Nephron (organoid): ENCODE results near the gene ABCC11.

Source experiments
- H3K27ac Mint-ChIP-seq, 3 experiments: 2 replicates each; pipeline ENCODE4 v1.8.0; 2020; ENCODE audit warnings: mixed read lengths in 3 of 3, mild to moderate bottlenecking in 2 of 3, moderate library complexity in 1 of 3
- H3K27me3 Mint-ChIP-seq: 2 replicates; pipeline ENCODE4 v1.8.0; 2021; ENCODE audit warnings: low read depth, mild to moderate bottlenecking, moderate library complexity, mixed read lengths
- H3K36me3 Mint-ChIP-seq: 2 replicates; pipeline ENCODE4 v1.8.0; 2020; ENCODE audit warnings: low read depth, mixed read lengths
- H3K4me1 Mint-ChIP-seq: 2 replicates; pipeline ENCODE4 v1.8.0; 2020; ENCODE audit warnings: mixed read lengths
- H3K4me3 Mint-ChIP-seq, 3 experiments: 2 replicates each; pipeline ENCODE4 v1.8.0; 2020; ENCODE audit warnings: mild to moderate bottlenecking in 3 of 3, mixed read lengths in 3 of 3, moderate library complexity in 2 of 3
- H3K9me3 Mint-ChIP-seq: 2 replicates; pipeline ENCODE4 v1.8.0; 2020; ENCODE audit warnings: mixed read lengths
- CTCF ChIP-seq, 3 experiments: fragments of 200-600 bp; sonication (generic); IDR thresholded peaks; one replicate each; pipeline ENCODE4 v1.5.0; 2021; ENCODE audit warnings: antibody characterized with exemption in 3 of 3; ENCODE audit not compliant: unreplicated experiment in 3 of 3

The ABCC11 gene

GRCh38 chr16:48117217-48118105 lies 129.9 kb downstream of the ABCC11 start:
- TF ChIP-seq CTCF (IDR thresholded peaks at IDR 0.05; ENCODE audit: unreplicated experiment in 3 of 3), result peak; percentile 48 to 72 (median 61)
- no peak overlapping the region for H3K27ac Mint-ChIP-seq
- H3K9me3 Mint-ChIP-seq, result no peaks in the 10 kb centered on the region
- no peak overlapping the region for H3K4me3 Mint-ChIP-seq
- H3K36me3 Mint-ChIP-seq, result no peaks in the 10 kb centered on the region
- peaks cover 6% of the 10 kb centered on the region for H3K4me1 Mint-ChIP-seq
- H3K27me3 Mint-ChIP-seq, result peaks cover 12% of the 10 kb centered on the region
